HG02973 (cell line): ENCODE data around the gene NRROS.

Experiments used
- ATAC-seq: cut with Tn5 transposase; IDR thresholded peaks from one replicate; pipeline ENCODE4 v1.9.1; 2021; ENCODE audit warnings: moderate library complexity; ENCODE audit not compliant: unreplicated experiment

Gene NRROS

DNA sequence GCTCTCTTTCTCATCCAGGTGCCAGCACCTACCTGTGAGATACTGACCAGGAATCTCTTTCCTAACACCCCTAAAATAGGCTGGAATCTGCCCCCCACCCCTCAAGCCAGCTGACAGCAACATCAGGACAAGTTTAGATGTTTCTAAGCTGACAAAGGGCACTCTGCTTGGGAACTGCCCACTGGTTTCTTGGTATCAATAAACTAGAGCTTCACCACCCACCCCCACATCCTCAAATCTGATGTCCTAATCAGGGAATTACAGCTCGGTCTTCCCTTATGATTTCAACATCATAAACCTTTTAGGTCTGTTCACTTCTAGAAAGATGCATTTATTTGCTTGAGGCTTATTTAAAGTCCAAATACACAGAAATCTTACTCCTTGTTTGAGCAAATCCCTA is 37.9 kb downstream of the NRROS start:
- ATAC-seq, result no peak

DNA sequence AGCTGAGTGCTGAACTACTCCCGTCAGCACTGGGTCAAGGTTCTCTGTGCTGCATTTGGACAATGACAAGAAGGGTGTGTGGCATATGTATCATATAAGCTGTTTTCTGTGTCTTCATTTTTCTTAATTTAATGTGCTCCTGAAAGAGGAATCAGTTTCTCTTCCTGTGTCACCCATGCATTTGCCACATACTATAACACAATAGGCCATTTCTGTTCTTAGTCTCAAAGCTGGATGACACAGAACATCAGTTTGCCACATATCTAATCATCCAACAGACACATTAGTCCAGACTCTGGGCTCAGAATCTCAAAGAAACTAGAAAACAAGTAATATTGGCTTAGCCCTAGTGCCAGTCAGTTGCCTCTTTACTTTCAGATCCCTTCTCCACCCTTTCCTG is 38.4 kb downstream of the NRROS start:
- ATAC-seq, result no peak

DNA sequence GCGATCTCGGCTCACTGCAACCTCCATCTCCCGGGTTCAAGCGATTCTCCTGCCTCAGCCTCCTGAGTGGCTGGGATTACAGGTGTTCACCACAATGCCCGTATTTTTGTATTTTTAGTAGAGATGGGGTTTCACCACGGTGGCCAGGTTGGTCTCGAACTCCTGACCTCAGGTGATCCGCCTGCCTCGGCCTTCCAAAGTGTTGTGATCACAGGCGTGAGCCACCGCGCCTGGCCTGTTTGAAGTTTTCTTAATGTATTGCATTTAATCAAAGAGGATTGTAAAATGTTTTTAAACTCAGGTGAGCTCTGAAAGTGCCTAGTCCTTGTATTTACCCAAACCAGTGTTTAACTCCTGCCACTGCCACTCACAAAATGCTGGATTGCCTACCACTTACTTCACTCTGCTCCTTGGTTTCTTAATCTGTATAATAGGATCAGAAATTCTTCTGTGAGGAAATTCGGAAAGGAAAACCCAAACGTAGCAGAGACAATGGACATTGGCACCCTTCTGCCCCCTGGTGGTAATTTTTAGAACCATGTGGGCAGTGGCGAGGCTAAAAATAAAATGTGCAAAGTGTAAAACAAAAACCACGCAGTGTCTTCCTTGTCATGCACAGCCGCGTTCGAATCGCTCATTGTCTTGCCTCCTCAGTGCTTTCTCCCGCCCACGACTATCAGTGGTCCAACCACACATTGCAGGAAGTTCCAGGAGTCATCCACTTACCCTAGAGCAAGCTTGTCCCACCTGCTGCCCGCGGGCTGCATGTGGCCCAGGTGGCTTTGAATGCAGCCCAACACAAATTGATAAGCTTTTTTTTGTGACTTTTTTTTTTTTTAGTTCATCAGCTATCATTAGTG is 45.3 kb downstream of the NRROS start:
- ATAC-seq, result peak; percentile 92

DNA sequence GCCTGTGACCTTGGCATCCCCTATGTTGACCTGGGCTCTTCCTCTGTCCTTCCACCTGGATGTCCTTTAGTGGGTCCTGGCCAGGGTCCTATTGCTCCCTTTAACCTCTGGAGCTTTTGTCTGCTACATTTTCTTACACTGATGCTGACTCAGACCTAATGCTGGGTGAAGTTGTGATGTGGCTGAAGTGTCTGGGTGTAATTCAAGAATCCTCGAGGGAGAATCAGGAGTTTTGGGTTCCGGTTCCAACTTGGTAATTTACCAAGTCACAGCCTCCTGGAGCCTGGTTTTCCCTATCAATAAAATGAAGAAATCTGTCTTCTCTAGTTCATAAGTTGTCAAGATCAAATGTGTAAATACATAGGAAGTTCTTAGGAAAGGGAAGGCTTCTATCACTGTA is 46.9 kb downstream of the NRROS start:
- ATAC-seq, result no peak

DNA sequence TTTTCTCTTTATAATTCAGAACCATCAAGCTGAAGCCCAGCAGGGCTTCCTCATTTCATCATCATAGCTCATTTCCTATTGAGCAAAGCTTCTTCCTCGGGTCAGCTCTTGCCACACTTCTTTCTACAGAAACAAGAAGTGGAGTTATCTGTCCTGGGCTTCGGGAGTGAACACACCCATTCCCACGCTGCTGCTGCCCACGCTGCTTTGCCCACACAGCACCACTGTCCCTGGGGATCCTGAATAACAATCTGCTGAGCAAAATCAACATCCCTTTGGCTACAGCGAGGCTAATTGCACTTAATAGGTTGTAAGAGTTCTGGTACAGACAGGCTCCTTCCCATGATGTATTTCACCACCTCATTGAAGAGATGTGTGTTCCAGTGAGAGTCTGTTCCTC is 48.9 kb downstream of the NRROS start:
- no peak for ATAC-seq

DNA sequence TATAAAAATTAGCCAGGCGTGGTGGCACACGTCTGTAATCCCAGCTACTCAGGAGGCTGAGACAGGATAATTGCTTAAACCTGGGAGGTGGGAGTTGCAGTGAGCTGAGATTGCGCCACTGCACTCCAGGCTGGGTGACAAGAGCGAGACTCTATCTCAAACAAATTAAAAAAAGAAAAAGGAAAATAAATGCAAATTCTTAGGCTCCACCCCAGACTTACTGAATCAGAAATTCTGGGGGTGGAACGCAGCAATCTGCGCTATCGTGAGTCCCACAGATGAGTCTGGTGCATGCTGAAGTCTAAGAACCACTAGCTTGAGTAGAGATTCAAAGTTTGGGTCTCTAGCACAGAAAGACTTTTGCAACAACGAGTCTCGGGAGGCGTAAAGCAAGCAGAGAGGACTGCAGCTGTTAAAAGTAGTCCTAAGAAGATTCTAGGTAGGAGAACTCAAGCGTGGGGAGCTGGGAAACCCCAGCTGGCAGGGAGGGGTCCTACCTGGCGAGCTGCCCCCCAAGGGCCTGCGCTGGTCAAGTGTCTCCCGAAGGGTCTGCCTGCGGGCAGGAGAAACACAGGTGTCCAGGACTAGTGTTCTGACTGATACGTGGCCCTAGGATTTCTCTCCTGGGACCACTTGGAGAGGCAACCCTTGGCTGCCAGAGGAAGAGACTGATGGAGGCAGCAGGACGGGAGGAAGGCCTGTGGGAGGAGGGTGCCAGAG is 50.6 kb downstream of the NRROS start:
- no peak for ATAC-seq

DNA sequence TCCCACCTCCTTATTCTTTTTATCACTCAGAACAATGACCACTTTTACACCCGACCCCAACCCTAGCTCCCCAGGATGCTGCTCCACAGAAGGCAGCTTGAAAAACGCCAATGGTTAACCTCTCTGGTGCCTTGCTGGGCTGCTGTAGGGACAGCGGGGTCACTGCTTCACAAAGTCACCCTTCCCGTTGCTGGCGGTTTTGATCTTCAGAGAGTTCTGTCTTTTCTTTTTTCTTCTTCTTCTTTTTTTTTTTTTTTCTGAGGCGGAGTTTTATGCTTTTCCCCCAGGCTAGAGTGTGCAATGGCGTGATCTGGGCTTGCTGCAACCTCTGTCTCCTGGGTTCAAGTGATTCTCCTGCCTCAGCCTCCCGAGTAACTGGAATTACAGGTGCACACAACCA is 51.9 kb downstream of the NRROS start:
- ATAC-seq, result no peak

DNA sequence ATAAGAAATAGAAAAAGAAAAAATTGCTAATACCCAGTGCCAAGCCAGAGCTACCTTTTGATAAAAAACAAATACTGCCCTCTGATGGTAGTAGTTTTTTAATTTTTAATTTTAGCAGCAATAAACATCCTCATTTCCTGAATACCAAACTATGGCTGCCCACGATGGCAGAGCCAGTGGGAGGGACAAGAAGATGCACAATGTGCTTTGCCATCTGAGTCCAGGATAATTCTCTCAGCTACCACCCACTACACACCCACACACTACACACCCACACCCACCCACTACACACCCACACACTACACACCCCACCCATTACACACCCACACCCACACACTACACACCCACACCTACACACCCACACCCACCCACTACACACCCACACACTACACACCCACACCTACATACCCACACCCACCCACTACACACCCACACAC is 54.7 kb downstream of the NRROS start:
- ATAC-seq, result no peak

DNA sequence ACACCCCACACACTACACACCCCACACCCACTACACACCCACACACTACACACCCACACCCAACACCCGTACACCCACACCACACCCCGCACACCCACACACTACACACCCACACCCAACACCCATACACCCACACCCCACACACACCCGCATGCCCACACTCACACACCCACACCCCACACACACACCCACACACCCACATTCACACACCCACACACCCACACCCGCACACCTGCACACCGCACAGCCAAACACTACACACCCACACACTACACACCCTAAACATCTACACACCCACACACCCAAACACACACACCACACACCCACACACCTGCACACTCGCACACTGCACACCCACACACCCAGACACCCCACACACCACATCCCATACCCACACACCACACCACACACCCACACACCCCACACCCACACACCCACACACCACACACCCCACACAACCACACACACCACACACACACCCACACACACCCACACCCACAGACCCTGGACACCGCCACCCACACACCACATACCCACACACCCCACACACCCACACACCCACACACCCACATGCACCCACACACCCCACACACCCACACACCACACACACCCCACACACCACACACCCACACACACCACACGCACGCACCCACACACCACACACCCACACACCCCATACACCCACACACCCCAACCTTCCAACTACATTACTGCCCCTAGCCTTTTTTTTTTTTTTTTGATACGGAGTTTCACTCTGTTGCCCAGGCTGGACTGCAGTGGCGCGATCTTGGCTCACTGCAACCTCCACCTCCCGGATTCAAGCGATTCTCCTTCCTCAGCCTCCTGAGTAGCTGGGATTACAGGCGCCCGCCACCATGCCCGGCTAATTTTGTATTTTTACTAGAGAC is 55.7 kb downstream of the NRROS start:
- no peak for ATAC-seq

DNA sequence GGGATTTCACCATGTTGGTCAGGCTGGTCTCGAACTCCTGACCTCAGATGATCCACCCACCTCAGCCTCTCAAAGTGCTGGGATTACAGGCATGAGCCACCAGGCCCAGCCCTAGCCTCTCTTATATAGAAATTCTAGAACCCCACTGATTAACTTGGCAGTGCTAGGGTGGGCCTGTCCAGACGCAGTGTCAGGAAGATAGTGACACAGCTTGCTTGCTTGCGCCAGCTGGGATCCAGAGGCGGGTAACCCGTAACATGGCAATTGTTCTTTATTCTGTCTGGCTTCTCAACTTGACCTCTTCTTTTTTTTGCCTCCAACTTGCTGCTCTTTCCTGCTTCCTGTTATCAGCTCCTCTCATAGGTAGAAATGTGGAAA is 56.3 kb downstream of the NRROS start:
- ATAC-seq, result no peak

DNA sequence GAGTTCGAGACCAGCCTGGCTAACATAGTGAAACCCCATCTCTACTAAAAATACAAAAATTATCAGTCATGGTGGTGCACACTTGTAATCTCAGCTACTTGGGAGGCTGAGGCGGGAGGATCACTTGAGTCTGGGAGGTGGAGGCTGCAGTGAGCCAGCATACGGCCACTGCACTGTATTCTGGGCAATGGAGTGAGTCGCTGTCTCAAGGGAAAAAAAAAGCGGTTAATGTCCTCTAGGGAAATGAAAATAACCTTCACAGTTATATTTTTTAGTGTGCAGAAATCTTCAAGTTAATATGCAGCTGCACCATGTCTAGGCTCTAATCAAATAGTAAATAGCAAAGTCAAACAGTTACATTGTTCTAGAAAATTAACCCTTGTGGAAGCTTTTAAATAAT is 57.8 kb downstream of the NRROS start:
- ATAC-seq, result no peak

DNA sequence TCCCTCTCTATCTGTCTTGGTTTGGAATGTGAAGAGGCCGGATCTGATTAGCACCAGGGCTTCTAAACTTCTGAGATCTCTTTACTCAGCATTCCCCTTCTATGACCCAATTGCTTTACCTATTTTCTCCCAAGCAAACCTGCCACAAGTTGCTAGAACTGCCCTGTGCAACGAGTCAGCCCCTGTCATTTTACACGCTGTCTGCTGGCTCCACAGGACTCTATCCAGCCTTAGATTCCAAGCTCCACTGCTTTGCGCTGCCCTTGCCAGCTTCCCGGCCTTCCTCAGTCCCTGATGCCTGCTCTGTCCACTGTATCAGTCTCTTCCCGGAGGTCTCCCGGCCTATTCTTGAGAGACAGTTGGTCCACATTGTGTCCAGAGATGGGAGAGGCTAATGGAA is 60.3 kb downstream of the NRROS start:
- no peak for ATAC-seq

DNA sequence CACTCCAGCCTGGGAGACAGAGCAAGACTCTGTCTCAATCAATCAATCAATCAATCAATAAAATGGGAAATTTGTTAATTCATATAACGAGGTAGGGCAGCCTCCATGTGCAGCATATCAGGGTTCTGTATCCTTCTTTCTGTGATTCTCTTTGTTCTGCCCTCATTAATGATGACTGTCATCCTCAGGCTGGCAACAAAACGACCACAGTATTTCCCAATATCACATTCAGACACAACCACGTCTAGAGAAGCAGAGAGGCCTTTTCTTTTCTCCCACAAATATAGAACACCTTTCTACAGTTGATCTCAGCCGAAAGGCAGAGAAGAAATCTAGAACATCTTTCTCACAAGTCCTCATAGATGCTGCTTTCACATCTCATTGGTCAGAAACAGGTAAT is 61.3 kb downstream of the NRROS start:
- ATAC-seq, result no peak

DNA sequence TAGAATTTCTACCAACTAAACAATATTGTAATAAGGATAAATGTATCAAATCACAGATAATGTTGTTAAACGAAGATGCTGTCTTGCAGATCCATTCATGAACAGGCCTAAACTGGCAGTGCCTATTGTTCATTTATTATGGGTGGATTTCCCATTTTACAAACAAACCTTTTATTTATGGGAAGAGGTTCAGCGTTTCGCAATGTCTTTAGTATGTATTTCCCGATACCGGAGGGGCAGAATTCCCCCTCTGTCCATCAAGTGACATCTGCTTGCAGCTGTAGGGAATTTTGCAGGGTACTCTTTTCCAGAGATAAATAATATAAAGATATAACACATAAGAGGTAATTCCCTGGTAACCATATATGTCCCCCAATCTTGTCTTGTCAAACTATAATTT is 66.8 kb downstream of the NRROS start:
- ATAC-seq, result no peak

DNA sequence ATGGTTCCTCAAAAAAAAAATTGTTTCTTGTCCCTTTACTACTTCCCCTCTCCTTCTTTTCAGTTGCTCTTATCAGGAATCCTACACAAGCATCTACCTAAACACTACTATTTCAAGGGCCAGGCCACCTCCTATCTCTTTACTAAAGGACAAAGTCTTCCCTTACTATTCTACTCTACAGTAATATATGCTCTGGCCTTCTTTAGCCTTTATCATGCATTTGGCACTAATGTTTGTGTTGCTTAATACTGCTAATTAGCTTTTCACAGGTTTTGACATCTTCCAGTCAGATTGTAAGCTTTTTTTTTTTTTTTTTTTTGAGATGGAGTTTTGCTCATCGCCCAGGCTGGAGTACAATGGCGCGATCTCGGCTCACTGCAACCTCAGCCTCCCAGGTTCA is 67.2 kb downstream of the NRROS start:
- ATAC-seq, result no peak

DNA sequence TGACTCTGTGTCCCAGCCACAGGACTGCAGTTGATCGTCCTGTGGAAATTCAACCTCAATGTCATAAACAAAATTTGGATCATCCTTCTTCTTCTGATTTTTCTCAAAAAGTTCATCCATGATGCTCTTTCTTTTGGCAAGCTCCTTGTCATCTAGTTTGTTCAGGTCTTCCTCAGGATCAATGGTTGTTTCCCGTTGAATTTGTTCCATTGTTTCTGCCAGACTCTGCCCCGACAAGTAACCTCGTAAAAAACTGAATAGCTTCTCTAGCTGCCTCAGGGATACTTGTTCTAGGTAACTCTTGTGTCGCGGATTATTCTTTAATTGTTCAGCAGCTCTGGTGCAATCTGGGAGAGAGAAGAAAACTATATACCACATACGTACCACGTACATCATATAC is 68.1 kb downstream of the NRROS start:
- ATAC-seq, result no peak

DNA sequence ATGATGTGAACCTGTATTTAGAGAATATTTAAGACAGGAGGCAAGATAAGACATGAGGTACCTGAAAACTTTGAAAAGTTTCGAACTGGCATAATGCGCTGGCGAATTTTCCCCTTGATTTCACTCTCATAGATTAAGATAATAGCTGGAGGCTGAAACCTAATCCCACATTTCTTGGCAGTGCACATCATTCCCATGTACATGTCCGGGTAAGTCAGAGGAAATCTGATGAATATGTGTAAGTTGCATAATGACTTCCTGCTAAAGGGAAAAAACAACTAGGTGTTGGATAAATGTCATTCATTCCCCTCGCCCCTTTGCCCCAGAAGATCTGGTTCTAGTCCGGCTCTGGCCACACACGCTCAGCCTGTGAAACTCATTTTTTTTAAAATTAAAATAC is 69.0 kb downstream of the NRROS start:
- no peak for ATAC-seq
